Uterus (tissue), 4 donors: ENCODE measurements around the gene TRIM68. TPM values are rescaled to one million over a fixed set of nuclear protein-coding genes. Genes with fewer than 3 reads are reported as not detected.

Experiments
- DNase-seq, 2 donors: peaks; one replicate each; pipeline ENCODE4 v3.0.0-alpha.2; 2019 to 2020
- H3K27ac ChIP-seq, 2 donors: fragments of 200-600 bp; sonication (generic); 1 replicate in 1 of 2; 2 replicates in 1 of 2; pipeline ENCODE4 v1.5.1; 2016 to 2018
- H3K27me3 ChIP-seq, 2 donors: fragments of 200-600 bp; sonication (generic); one replicate each; pipeline ENCODE4 v1.5.1; 2018 to 2019; ENCODE audit warnings: control low read depth in 1 of 2
- H3K36me3 ChIP-seq, 2 donors: fragments of 200-600 bp; sonication (generic); one replicate each; pipeline ENCODE4 v1.5.1; 2019; ENCODE audit warnings: control low read depth in 1 of 2
- H3K4me1 ChIP-seq, 2 donors: fragments of 200-600 bp; sonication (generic); one replicate each; pipeline ENCODE4 v1.5.1; 2018 to 2019; ENCODE audit warnings: control low read depth in 1 of 2
- H3K4me3 ChIP-seq, 2 donors: fragments of 200-600 bp; sonication (generic); 1 replicate in 1 of 2; 2 replicates in 1 of 2; pipeline ENCODE4 v1.5.1; 2018 to 2019; ENCODE audit warnings: mild to moderate bottlenecking in 1 of 2
- H3K9me3 ChIP-seq, 2 donors: fragments of 200-600 bp; sonication (generic); one replicate each; pipeline ENCODE4 v1.5.1; 2019; ENCODE audit warnings: control low read depth in 1 of 2
- CTCF ChIP-seq, 4 experiments: fragments of 200-600 bp in 2 of 4; fragments of 450-650 bp in 2 of 4; sonication (generic) in 2 of 4; IDR thresholded peaks; one replicate each; pipeline ENCODE4 v1.5.1; 2016 to 2019; ENCODE audit warnings: antibody characterized with exemption in 4 of 4, mild to moderate bottlenecking in 2 of 4, moderate library complexity in 1 of 4
- POLR2A ChIP-seq, 2 donors: fragments of 450-650 bp; IDR thresholded peaks; one replicate each; pipeline ENCODE4 v1.6.1; 2016; ENCODE audit warnings: antibody characterized with exemption in 2 of 2, mild to moderate bottlenecking in 1 of 2, moderate library complexity in 1 of 2
- intact Hi-C: fragments of 100-400 bp; cut with DNase I; formaldehyde crosslinking; loops from one replicate; pipeline ENCODE4 v1.15.1; 2023; ENCODE audit warnings: low total_unique reads
- total RNA-seq, 4 donors: library from RNA; depleted of rRNA in 3 of 4; stranded (reverse); fragments of >200 nt in 3 of 4; gene quantifications; one replicate each; pipeline versions ENCODE4 v1.1.0 to v1.2.4, GENCODE V29; 2014 to 2023
- donor health status: DM: yes; HTN: yes; CAD: no.

TRIM68 gene
- total RNA-seq, 4 donors from 2014 or later: 9.0 to 22.7 (median 13.3) TPM

GRCh38 chr11:4644233-4644632 is 36.2 kb upstream of the TRIM68 start:
- Histone ChIP-seq H3K9me3 (no peaks in the 10 kb centered on the region), H3K36me3 (no peaks in the 10 kb centered on the region), H3K27me3 (no peaks in the 10 kb centered on the region), H3K27ac (no peak overlapping the region), H3K4me1 (no peaks in the 10 kb centered on the region), H3K4me3 (no peak overlapping the region)
- no peak for DNase-seq
- intact Hi-C loops: no loop called here
- no peak for TF ChIP-seq CTCF (IDR thresholded peaks at IDR 0.05)
- TF ChIP-seq POLR2A (IDR thresholded peaks at IDR 0.05): no peak

GRCh38 chr11:4643682-4644081 is 35.7 kb upstream of the TRIM68 start, which contains the start of gene OR51E1:
OR51E1 (plus strand) TSS chr11:4643982; CDS start chr11:4652527, 8,545 bp downstream.
- H3K4me1 ChIP-seq: no peaks in the 10 kb centered on the region
- intact Hi-C loops: no loop called here
- no peak within 1 kb of the TSS for H3K27ac ChIP-seq

GRCh38 chr11:4643076-4643475 is 35.0 kb upstream of the TRIM68 start:
- Histone ChIP-seq H3K36me3 (no peaks in the 10 kb centered on the region), H3K9me3 (no peaks in the 10 kb centered on the region), H3K27me3 (no peaks in the 10 kb centered on the region), H3K4me1 (no peaks in the 10 kb centered on the region), H3K4me3 (no peak overlapping the region), H3K27ac (no peak overlapping the region)
- intact Hi-C loops: no loop called here
- DNase-seq: peak in 1 of 2 donors; percentile 18
- TF ChIP-seq CTCF (IDR thresholded peaks at IDR 0.05) (no peak), POLR2A (IDR thresholded peaks at IDR 0.05) (no peak)

More at GRCh38 chr11:4643682-4644081, 35.7 kb upstream of the TRIM68 start, which contains the start of gene OR51E1:
- H3K9me3 ChIP-seq: no peaks in the 10 kb centered on the region
- DNase-seq: no peak
- H3K4me3 ChIP-seq: no peak within 1 kb of the TSS
- no peaks in the 10 kb centered on the region for H3K36me3 ChIP-seq
- no peak for TF ChIP-seq POLR2A (IDR thresholded peaks at IDR 0.05)
- no peak for TF ChIP-seq CTCF (IDR thresholded peaks at IDR 0.05)
- H3K27me3 ChIP-seq: no peaks in the 10 kb centered on the region

GRCh38 chr11:4642043-4642442 is 34.0 kb upstream of the TRIM68 start:
- H3K9me3 ChIP-seq: no peaks in the 10 kb centered on the region
- H3K4me1 ChIP-seq: no peaks in the 10 kb centered on the region
- TF ChIP-seq POLR2A (IDR thresholded peaks at IDR 0.05) (no peak), CTCF (IDR thresholded peaks at IDR 0.05) (no peak)
- no peak for DNase-seq
- no peaks in the 10 kb centered on the region for H3K36me3 ChIP-seq
- intact Hi-C loops: no loop called here
- H3K27me3 ChIP-seq: no peaks in the 10 kb centered on the region
- H3K4me3 ChIP-seq: no peak overlapping the region
- H3K27ac ChIP-seq: no peak overlapping the region

- TF ChIP-seq CTCF (IDR thresholded peaks at IDR 0.05) (no peak), POLR2A (IDR thresholded peaks at IDR 0.05) (no peak)
- Histone ChIP-seq H3K27ac (no peak overlapping the region), H3K4me1 (no peaks in the 10 kb centered on the region), H3K9me3 (no peaks in the 10 kb centered on the region), H3K27me3 (no peaks in the 10 kb centered on the region), H3K36me3 (no peaks in the 10 kb centered on the region), H3K4me3 (no peak overlapping the region)
- intact Hi-C loops: no loop called here
- DNase-seq: no peak
These were observed 33.5 kb upstream of the TRIM68 start for GRCh38 chr11:4641501-4641900.
